ENCODE measurements around the gene JAM2. TPM values are rescaled to one million over a fixed set of nuclear protein-coding genes. Genes with fewer than 3 reads are reported as not detected.

The JAM2 gene, protein sequence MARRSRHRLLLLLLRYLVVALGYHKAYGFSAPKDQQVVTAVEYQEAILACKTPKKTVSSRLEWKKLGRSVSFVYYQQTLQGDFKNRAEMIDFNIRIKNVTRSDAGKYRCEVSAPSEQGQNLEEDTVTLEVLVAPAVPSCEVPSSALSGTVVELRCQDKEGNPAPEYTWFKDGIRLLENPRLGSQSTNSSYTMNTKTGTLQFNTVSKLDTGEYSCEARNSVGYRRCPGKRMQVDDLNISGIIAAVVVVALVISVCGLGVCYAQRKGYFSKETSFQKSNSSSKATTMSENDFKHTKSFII
- total RNA-seq (2013; cell fraction: nucleolus; rRNA removed): 13.6 and 17.2 TPM in 2 replicates
- total RNA-seq (2014; rRNA removed) (2.7 and 3.9 TPM in 2 replicates), total RNA-seq (2014; rRNA removed; fragmentation: Illumina TruSeq; extraction: Trizol) (6.4 and 7.1 TPM in 2 replicates), total RNA-seq (2021) (6.7 and 9.6 TPM in 2 replicates), polyA plus RNA-seq (2011; rRNA removed) (30.4 and 45.2 TPM in 2 replicates), polyA plus RNA-seq (2014; fragmentation: Illumina TruSeq; extraction: Trizol) (10.4 and 15.9 TPM in 2 replicates), polyA plus RNA-seq (2014; fragmentation: Nextera tagmentation; extraction: Ambion mirVana) (1 to 10 TPM; 2.1 to 4.3 TPM), polyA plus RNA-seq (2014; rRNA removed) (8.1 and 9.4 TPM in 2 replicates), polyA plus RNA-seq (2016; fragmentation: Nextera tagmentation; extraction: Ambion mirVana) (10 to 100 TPM in 1 of 2 experiments, 1 to 10 TPM in 1; 9.1 to 10.8 TPM), polyA minus RNA-seq (2011; rRNA and poly(A)+ RNA removed) (11.6 and 15.1 TPM in 2 replicates), Bru-seq, nascent RNA (percentile 35 among the genes with signal in this experiment), BruChase-seq, experiment 1, labeled RNA remaining after a 6-hour chase (percentile 43 among the genes with signal in this experiment), BruChase-seq, experiment 2, labeled RNA remaining after a 2-hour chase (percentile 41 among the genes with signal in this experiment)
- polyA plus RNA-seq (2011; ENCODE audit: low read depth): 6.1 TPM
- 10.1 and 14.5 TPM in 2 replicates for polyA plus RNA-seq (2011; cell fraction: cytosol; rRNA removed)
- polyA plus RNA-seq (2011; cell fraction: nucleus; rRNA removed): 30.1 and 47.9 TPM in 2 replicates
- 6.8 and 14.9 TPM in 2 replicates for polyA plus RNA-seq (2012)
- polyA minus RNA-seq (2011; cell fraction: cytosol; rRNA and poly(A)+ RNA removed): 2.8 and 4.4 TPM in 2 replicates
- polyA minus RNA-seq (2011; cell fraction: nucleus; rRNA and poly(A)+ RNA removed): 10.3 and 16.5 TPM in 2 replicates
- long read RNA-seq, experiment 1: 0 reads
- long read RNA-seq, experiment 2: 0 reads

DNA sequence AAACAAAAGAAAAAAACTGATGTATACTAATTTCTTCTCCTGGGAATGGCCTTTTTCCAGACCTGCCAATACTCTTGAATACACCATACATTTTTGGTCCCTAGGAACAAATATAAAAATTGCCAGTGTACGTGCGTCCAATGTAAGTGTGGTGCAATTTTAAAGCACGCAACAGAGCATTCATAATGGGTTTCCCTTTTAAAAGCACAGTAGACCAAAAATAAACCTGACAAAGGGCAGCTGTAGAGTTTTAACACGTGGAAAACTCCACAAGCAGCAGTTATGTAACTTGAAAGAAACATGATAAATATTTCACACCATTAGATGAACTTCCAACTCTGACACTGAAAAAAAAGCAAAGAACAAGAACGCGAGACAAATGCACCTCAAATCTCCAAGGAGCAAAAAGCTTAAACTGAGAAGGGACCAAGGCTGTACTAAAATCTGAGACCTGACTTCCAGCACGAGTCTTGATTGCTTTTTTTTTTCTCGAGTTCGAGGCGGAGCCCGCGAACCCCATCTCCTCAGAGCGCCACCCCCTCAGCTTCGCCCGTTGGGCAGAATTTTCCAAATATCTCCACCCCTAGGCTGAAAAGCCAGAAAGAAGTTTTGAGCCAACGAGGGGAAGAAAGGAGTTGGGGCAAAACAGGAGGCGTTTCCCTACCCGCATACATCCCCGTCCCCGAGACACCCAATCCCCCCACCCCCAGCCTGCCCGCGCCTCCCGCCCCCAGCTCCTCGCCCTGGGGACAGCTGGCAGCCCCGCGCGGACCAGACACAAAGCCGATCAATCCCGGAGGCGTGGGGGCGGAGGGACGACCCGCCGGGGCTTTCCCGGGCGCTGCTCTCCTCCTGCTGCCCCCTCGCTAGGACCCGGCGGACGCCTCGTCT is at the start of gene JAM2:
TSS of gene JAM2 (plus strand) at position 599 of the 891 bp plus-strand sequence. CDS start 564 bp downstream, outside the sequence.
- Histone ChIP-seq H2AFZ (ENCODE audit: control insufficient read depth, low read depth, low read length) (peak within 1 kb of the TSS; percentile 74), H3K9ac (ENCODE audit: control insufficient read depth, insufficient read depth, low read length) (peak within 1 kb of the TSS; percentile 69), H3K9me3 (replicated peaks; ENCODE audit: control insufficient read depth, insufficient read depth, low read length) (no peaks in the 10 kb centered on the region; the same call in 2 of the 3 replicates), H3K27me3 (replicated peaks in 1 of 2; ENCODE audit: control insufficient read depth in 2 of 2, insufficient read depth in 2 of 2, low read length in 1 of 2) (no peaks in the 10 kb centered on the region; a peak in 1 of 4 replicates), H4K20me1 (ENCODE audit: control insufficient read depth, insufficient read depth) (no peaks in the 10 kb centered on the region), H3K4me2 (ENCODE audit: control insufficient read depth, insufficient read depth) (peak within 1 kb of the TSS; percentile 83), H3K36me3 (ENCODE audit: control insufficient read depth in 2 of 2, insufficient read depth in 2 of 2, low read length in 1 of 2) (no peaks in the 10 kb centered on the region), H3K79me2 (ENCODE audit: control insufficient read depth, insufficient read depth, low read length) (no peaks in the 10 kb centered on the region; the same call in 1 of the 2 replicates), H3K4me1 (ENCODE audit: control insufficient read depth, insufficient read depth, low read length) (peaks cover 13% of the 10 kb centered on the region; the same call in 1 of the 2 replicates), H3K27ac (ENCODE audit: control insufficient read depth, insufficient read depth) (peak within 1 kb of the TSS; percentile 46), H3K4me3 (peak within 1 kb of the TSS; percentile 77)
- FAIRE-seq (no peak), ATAC-seq (peak; percentile 83), DNase-seq (ENCODE audit: low read depth, low spot score) (peak; percentile 17)
- in situ Hi-C loops (cut with MboI) (no loop called here), intact Hi-C loops (cut with micrococcal nuclease; ENCODE audit: unreplicated experiment) (loop anchor here (2.0 kb wide), 1 partner anchor 30 kb away; no protein-coding TSS in a partner anchor)
- BruUV-seq (replicated peaks): no TSS peak
- ChIA-PET CTCF (interaction anchor here (0.6 to 3.1 kb wide), 4 partner anchors 10 to 204 kb away, joined by 3 to 36 read pairs (median 4); partner anchors contain the start of gene MRPL39), SMC1A (ENCODE audit: uncharacterized antibody, unreplicated experiment) (interaction anchor here (1.1 to 2.1 kb wide), 3 partner anchors 11 to 68 kb away, joined by 3 to 7 read pairs (median 4); no protein-coding TSS in a partner anchor), RAD21 (ENCODE audit: unreplicated experiment) (interaction anchor here (0.6 to 1.5 kb wide), 5 partner anchors 23 to 1086 kb away, joined by 3 to 9 read pairs (median 3); partner anchors contain the start of genes ATP5PF, GABPA and MRPL39), POLR2A (no interaction called here)
- under 1% methylated on average over 33 of the region's 41 CpGs for whole genome bisulfite sequencing (ENCODE audit: insufficient coverage, insufficient replicate concordance, low lambda C conversion rate, missing lambda C conversion rate)
- TF ChIP-seq, protein P1, sequence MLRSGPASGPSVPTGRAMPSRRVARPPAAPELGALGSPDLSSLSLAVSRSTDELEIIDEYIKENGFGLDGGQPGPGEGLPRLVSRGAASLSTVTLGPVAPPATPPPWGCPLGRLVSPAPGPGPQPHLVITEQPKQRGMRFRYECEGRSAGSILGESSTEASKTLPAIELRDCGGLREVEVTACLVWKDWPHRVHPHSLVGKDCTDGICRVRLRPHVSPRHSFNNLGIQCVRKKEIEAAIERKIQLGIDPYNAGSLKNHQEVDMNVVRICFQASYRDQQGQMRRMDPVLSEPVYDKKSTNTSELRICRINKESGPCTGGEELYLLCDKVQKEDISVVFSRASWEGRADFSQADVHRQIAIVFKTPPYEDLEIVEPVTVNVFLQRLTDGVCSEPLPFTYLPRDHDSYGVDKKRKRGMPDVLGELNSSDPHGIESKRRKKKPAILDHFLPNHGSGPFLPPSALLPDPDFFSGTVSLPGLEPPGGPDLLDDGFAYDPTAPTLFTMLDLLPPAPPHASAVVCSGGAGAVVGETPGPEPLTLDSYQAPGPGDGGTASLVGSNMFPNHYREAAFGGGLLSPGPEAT (IDR thresholded peaks at IDR 0.05; ENCODE audit: low read depth): peak; percentile 43; the same call in 1 of the 2 replicates
- TF ChIP-seq, protein P2, sequence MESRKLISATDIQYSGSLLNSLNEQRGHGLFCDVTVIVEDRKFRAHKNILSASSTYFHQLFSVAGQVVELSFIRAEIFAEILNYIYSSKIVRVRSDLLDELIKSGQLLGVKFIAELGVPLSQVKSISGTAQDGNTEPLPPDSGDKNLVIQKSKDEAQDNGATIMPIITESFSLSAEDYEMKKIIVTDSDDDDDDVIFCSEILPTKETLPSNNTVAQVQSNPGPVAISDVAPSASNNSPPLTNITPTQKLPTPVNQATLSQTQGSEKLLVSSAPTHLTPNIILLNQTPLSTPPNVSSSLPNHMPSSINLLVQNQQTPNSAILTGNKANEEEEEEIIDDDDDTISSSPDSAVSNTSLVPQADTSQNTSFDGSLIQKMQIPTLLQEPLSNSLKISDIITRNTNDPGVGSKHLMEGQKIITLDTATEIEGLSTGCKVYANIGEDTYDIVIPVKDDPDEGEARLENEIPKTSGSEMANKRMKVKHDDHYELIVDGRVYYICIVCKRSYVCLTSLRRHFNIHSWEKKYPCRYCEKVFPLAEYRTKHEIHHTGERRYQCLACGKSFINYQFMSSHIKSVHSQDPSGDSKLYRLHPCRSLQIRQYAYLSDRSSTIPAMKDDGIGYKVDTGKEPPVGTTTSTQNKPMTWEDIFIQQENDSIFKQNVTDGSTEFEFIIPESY (IDR thresholded peaks at IDR 0.05): no peak
- TF ChIP-seq MEF2A (IDR thresholded peaks at IDR 0.05; ENCODE audit: insufficient read depth, low read depth, low read length) (0 out of 2 replicates have a peak, but pooled peaks have one; percentile 58), IKZF2 (IDR thresholded peaks at IDR 0.05) (no peak), NFIC (IDR thresholded peaks at IDR 0.05; ENCODE audit: low read depth, low read length) (0 out of 2 replicates have a peak, but pooled peaks have one; percentile 29), MXI1 (IDR thresholded peaks at IDR 0.05; ENCODE audit: low read depth, low read length) (peak; percentile 67; the same call in 1 of the 2 replicates), ASH2L (IDR thresholded peaks at IDR 0.05; ENCODE audit: borderline replicate concordance, low read depth) (no peak)
- TF ChIP-seq, protein P3, sequence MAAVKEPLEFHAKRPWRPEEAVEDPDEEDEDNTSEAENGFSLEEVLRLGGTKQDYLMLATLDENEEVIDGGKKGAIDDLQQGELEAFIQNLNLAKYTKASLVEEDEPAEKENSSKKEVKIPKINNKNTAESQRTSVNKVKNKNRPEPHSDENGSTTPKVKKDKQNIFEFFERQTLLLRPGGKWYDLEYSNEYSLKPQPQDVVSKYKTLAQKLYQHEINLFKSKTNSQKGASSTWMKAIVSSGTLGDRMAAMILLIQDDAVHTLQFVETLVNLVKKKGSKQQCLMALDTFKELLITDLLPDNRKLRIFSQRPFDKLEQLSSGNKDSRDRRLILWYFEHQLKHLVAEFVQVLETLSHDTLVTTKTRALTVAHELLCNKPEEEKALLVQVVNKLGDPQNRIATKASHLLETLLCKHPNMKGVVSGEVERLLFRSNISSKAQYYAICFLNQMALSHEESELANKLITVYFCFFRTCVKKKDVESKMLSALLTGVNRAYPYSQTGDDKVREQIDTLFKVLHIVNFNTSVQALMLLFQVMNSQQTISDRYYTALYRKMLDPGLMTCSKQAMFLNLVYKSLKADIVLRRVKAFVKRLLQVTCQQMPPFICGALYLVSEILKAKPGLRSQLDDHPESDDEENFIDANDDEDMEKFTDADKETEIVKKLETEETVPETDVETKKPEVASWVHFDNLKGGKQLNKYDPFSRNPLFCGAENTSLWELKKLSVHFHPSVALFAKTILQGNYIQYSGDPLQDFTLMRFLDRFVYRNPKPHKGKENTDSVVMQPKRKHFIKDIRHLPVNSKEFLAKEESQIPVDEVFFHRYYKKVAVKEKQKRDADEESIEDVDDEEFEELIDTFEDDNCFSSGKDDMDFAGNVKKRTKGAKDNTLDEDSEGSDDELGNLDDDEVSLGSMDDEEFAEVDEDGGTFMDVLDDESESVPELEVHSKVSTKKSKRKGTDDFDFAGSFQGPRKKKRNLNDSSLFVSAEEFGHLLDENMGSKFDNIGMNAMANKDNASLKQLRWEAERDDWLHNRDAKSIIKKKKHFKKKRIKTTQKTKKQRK (IDR thresholded peaks at IDR 0.05; ENCODE audit: low read depth, low read length): no peak
